GM18870 (cell line): ENCODE results near the gene TRAPPC3.

Experiments used
- ATAC-seq: cut with Tn5 transposase; IDR thresholded peaks from one replicate; pipeline ENCODE4 v1.9.1; 2021; ENCODE audit warnings: moderate library complexity; ENCODE audit not compliant: unreplicated experiment

Gene TRAPPC3

DNA sequence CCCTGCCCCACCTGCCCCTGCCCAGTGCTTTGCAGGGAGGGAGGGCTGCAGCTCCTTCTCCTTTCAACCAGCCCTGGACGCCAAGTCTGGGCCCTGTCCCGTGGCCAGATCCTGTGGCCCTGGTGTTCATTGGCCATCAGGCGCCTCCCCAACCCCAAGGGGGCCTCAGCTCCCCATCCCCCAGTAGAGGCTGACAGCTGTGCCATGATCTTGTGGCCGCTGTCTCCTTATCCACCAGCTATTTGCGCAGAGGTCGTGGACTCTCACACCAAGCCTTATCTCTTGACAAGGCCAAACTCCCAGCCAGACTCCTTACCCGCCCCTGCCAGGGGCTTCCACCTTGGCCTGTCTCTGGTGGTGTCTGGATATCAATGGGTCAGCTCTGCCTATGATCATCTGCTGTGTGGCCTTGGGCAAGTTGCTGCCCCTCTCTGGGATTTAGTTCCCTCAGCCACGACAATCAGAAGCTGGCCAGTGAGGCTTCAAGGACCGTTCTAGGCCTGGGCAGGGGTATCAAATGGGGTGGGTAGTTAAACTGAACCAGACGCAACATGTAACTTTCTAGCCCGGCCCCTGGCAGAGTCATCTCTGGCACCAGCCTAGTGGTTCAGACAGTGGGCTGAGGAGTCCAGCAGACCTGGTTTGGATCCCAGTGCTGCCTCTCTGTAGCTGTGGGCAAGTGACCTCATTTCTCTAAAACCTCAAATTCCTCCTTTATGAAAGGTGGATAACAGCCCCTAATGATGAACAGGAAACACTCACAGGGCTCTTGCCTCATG lies 21.0 kb downstream of the TRAPPC3 start:
- ATAC-seq: no peak

DNA sequence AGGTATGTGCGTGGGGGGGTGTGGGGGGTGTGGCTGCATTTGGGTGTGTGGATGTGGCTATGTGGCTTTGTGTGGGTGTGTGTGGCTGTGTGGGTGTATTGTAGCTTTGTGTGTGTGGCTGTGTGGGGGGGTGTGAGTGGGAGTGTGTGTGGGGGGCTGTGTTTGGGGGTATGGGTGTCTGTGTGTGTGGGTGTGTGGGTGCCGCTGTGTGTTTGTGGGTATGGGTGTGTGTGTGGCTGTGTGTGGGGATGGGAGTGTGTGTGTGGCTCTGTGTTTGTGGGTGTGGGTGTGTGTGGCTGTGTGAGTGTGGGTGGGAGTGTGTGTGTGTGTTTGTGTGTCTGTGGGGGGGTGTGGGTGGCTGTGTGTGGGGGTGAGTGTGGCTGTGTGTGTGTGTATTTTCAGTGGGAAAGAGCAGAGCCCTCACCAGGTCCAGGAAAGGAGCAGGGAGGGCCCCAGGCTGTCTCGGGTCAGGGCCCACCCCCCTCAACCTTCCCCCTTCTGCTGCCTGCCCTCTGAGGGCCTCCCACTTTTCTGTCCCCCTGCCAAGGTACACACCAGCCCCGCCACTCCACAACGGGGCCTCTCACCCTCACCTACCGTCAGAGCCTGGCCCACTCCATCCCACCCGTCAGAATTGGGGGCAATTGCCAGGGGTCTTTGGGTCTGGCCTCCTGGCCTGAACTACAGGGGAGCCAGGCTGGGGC lies 22.3 kb downstream of the TRAPPC3 start:
- no peak for ATAC-seq

GRCh38 chr1:36126005-36126716 lies 23.1 kb downstream of the TRAPPC3 start:
- no peak for ATAC-seq

GRCh38 chr1:36125129-36125991 lies 23.9 kb downstream of the TRAPPC3 start, which contains the start of gene COL8A2:
Gene COL8A2 (minus strand): TSS chr1:36125222. CDS start chr1:36100242, 24,980 bp downstream.
- ATAC-seq: no peak

DNA sequence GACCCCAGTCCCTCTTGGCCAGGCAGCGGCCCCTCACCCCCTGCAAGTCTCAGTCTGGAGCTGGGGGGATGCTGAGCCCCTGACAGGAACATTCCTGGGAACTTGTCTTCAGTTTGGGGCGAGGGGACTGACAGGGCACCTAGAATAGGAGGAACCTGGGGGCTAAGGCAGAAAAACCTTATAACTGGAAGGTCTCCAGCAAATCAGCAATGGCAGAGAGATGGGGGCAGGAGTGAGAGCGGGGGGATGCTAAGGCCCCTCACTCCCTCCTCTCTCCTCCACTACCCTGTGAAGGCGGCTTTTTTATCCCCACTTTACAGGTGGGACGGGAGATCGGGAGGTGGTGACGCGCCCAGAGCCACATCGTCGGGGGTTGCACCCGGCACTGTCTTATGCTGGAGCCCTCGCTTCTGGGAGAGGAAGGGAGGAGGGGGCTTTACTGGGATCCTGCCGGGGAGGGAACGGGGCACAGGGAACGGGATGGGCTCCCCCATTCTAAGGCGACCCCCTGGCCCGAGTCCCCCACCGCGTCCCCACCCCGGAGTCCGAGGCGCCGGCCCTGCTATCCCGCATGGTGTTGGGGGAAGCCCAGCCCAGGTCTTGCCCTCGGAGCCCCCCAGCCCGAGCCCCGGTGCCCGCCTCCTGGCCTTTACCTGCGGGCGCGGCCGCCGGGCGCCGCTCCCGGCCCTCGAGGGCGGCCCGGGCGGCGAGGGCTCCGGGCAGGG lies 24.7 kb downstream of the TRAPPC3 start:
- ATAC-seq: no peak

DNA sequence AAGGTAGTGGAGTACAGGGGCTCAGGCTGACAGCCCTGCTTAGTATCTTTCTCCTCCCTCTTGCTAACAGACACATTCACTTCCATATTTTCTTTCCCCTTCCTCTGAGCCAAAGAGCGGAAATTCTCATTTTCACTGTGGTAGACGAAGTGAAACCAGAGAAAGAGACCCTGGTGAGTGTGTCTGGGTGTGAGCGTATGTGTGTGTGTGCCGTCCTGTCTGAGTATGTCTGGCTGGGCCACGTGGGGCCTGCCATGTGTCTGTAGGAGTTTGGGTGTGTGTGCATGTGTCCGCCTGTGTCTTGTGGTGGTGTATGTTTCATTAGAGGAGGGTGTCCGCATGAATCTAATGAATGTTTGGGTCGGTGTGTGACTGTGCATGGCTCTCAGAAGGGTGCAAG lies 25.9 kb downstream of the TRAPPC3 start:
- no peak for ATAC-seq

DNA sequence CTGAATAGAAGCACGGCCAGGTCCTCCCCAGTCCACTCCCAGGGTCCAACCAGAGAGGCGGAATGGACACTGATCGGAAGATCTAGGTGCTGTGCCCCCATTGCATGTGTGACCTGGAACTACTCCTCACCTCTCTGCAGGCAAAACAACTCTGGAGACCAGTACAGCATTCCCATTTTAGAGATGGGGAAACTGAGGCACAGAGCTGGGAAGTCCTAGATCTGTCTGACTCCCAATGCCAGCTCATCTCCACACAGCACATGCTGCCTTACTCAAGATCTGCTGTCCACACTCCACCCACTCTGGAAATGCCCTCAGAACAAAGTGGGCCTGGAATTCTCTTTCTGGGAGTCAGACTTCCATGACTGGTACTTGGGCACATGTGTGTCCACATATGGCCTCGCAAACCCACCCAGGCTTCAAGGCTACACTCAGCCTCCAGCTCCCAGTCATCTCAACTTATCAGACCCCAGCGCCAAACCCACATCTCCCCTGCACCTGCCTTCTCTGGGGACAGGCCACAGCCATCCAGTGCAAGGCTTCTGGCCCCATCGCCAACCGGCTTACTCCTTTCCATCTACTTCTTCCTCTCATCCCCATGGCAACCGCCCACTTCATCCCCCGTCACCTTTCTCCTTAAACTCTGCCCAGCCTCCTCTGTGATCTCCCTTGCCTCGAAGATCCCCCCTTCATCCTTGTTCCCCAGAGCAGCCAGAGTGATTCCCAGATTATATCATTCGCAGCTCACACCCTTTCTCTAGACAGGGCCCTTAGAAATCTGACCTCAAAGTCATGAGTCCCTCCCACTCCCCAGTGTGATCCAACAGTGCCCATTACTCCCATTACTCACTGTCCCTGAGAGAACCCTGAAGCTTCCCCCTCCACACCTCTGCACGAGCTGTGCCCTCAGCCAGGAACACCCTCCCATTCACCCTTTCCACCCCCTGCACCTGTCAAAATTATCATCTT lies 26.9 kb downstream of the TRAPPC3 start:
- ATAC-seq: no peak

DNA sequence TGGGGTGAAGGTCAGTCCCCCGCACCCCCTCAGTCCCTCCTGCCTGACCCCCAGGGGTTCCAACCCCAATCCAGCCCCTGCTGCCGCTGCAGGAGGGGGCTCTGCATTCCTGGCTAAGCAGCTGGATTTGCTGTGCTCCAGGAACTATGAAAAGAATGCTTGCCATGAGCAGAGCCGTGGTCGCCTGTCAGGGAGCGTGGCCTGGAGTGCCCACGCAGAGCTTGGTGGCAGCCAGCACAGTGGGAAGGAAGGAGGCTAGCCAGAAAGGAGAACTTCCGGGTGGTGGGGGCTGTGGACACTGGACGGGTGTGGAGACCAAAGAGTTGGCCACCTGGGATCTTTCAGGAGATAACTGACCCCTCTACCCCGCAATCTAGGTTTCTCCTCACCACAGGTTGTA lies 29.8 kb downstream of the TRAPPC3 start:
- ATAC-seq: no peak

- no peak for ATAC-seq
Measured at GRCh38 chr1:36118447-36119204, 30.7 kb downstream of the TRAPPC3 start.

GRCh38 chr1:36116901-36117300 lies 32.4 kb downstream of the TRAPPC3 start:
- ATAC-seq: no peak

- no peak for ATAC-seq
Measured at GRCh38 chr1:36115931-36116330, 33.4 kb downstream of the TRAPPC3 start.

DNA sequence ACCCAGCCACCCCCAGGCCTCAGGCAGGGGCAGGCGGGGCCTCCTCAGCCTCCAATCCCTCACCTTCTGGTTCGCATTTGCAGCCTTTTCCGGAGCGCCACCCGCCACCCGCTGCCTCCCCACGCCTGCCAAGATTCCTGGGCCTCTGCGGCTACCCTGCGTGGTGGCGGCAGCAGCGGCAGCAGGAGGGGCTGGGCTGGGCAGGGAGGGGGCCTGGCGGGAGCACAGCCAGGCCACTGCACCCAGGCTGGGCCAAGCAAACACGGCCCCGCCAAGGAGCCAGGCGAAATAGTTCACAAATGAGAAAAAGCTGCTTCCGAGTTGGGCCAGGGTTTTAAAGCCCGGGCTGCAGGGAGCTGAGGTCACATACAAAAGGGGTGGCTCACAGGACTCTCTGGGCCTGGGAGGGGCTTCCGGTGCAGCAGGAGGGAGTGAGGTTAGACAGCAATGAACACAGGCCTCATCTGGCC lies 34.1 kb downstream of the TRAPPC3 start:
- no peak for ATAC-seq

DNA sequence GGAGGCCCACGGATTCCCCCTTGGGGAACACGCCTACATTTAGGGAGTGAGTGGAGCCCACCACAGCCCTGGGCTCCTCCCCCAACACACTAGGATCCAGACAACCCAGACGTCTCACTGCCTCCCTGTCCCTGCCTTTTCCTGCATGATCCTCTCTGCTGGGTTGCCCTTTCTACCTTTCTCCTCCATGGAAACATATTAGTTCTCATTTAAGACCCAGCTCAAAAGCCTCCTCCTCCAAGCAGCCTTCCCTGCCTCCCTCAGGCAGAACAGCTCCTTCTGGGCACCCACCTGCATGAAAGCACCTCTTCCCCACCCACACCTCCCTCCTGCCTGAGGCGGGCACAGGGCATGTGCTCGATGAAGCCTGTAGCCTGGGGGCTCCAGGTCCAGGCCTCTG lies 34.9 kb downstream of the TRAPPC3 start:
- no peak for ATAC-seq

- ATAC-seq: no peak
Measured at GRCh38 chr1:36112823-36113222, 36.5 kb downstream of the TRAPPC3 start.

DNA sequence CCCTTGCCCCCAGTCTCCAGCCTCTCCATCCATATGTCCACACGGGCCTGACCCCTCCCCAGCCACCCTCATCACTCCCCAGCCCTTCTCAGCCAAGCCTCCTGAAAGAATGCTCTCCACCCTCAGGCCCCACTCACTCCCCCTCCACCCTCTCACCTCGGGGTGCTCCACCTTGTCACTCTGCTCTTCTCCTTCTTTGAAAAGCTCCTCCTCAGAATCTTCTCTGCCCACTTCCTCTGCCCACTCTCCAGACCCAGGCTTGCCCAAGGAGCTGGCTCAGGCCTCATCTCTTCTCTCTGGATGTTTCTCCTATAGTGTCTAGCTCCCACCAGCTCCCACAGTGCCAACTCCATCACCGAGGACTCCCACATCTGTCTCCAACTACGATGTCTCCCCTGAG lies 38.1 kb downstream of the TRAPPC3 start:
- no peak for ATAC-seq

GRCh38 chr1:36109041-36109679 lies 40.1 kb downstream of the TRAPPC3 start:
- no peak for ATAC-seq

- no peak for ATAC-seq
Measured at GRCh38 chr1:36108314-36108713, 41.0 kb downstream of the TRAPPC3 start.

DNA sequence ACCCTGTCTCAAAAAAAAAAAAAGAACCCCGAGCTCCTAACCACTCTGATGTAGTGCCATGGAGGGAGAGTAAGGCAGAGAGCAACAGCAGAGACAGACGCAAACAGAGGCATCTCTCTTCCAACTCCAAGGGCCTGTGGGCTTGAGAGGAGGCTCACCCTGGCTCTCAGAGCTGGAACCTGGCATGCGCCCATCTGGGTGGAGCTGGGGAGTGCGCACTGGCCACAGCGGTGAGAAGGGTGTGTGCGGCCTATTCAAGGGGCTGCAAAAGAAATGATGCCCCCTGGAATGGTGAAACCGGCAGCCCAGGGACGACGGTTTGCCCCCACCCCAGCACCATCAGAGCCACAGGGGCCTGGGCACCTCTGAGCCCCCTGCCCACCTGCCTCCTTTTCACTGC lies 41.9 kb downstream of the TRAPPC3 start:
- no peak for ATAC-seq
